Measurements from ENCODE around the gene CBX6.

DNA sequence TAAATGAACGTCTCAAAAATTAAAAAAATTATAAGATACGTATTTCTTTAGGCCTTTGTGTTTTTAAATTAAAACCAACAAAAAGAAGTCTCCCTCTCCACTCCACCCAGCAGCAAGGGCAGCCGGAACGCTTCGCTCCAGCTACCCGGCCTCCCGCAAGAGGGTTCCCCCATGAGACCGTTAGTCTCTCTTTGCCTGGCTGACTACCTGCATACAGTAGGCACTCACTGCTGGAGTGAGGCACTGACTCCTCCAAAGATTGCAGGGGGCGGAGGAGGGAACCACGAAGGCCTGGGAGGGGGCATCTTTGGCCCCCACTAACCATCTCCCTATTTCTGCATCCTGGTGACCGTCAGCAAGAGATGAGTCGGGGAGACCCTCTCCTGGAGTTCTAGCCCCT lies 10.1 kb downstream of the CBX6 start:
- TF ChIP-seq, protein P1, sequence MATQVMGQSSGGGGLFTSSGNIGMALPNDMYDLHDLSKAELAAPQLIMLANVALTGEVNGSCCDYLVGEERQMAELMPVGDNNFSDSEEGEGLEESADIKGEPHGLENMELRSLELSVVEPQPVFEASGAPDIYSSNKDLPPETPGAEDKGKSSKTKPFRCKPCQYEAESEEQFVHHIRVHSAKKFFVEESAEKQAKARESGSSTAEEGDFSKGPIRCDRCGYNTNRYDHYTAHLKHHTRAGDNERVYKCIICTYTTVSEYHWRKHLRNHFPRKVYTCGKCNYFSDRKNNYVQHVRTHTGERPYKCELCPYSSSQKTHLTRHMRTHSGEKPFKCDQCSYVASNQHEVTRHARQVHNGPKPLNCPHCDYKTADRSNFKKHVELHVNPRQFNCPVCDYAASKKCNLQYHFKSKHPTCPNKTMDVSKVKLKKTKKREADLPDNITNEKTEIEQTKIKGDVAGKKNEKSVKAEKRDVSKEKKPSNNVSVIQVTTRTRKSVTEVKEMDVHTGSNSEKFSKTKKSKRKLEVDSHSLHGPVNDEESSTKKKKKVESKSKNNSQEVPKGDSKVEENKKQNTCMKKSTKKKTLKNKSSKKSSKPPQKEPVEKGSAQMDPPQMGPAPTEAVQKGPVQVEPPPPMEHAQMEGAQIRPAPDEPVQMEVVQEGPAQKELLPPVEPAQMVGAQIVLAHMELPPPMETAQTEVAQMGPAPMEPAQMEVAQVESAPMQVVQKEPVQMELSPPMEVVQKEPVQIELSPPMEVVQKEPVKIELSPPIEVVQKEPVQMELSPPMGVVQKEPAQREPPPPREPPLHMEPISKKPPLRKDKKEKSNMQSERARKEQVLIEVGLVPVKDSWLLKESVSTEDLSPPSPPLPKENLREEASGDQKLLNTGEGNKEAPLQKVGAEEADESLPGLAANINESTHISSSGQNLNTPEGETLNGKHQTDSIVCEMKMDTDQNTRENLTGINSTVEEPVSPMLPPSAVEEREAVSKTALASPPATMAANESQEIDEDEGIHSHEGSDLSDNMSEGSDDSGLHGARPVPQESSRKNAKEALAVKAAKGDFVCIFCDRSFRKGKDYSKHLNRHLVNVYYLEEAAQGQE (IDR thresholded peaks at IDR 0.05; ENCODE audit: low read depth, low read length) = no peak
- TF ChIP-seq, protein P2, sequence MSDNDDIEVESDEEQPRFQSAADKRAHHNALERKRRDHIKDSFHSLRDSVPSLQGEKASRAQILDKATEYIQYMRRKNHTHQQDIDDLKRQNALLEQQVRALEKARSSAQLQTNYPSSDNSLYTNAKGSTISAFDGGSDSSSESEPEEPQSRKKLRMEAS (IDR thresholded peaks at IDR 0.05; ENCODE audit: low read depth, low read length) = no peak
- TF ChIP-seq EZH2 (IDR thresholded peaks at IDR 0.05; ENCODE audit: borderline replicate concordance, control insufficient read depth, low read depth, low read length) (no peak), MEF2B (IDR thresholded peaks at IDR 0.05; ENCODE audit: partially characterized antibody, poor library complexity, severe bottlenecking) (no peak), KDM1A (IDR thresholded peaks at IDR 0.05; ENCODE audit: borderline replicate concordance) (no peak), CHD2 (IDR thresholded peaks at IDR 0.05; ENCODE audit: borderline replicate concordance, low read depth, low read length) (no peak)
